Panc1 (cell line): Measurements from ENCODE around the gene WFIKKN2.

ENCODE experiments used
- CTCF ChIP-seq: fragments of 450-650 bp; IDR thresholded peaks from 2 replicates; pipeline ENCODE4 v1.5.1; 2017; ENCODE audit warnings: mild to moderate bottlenecking
- POLR2AphosphoS5 ChIP-seq: IDR thresholded peaks from 2 replicates; pipeline ENCODE4 v1.6.1; 2012; ENCODE audit warnings: mild to moderate bottlenecking, low read depth, low read length, moderate library complexity

- TF ChIP-seq CTCF: no peak
- TF ChIP-seq POLR2AphosphoS5: no peak
These were observed 26.5 kb upstream of the WFIKKN2 start for GRCh38 chr17:50808888-50809287.
